ENCODE results near the gene BTBD18.
A peak's percentile ranks its signal among the peaks of the same experiment; 100 is the strongest.

BTBD18 gene

GRCh38 chr11:57787006-57787604, 35.5 kb upstream of the BTBD18 start:
- TF ChIP-seq POLR2A (IDR thresholded peaks at IDR 0.05; ENCODE audit: low read depth, low read length) (no peak), TAF1 (IDR thresholded peaks at IDR 0.05; ENCODE audit: borderline replicate concordance, low read depth, low read length) (no peak), POLR2AphosphoS5 (IDR thresholded peaks at IDR 0.05; ENCODE audit: low read depth, low read length) (no peak)

DNA sequence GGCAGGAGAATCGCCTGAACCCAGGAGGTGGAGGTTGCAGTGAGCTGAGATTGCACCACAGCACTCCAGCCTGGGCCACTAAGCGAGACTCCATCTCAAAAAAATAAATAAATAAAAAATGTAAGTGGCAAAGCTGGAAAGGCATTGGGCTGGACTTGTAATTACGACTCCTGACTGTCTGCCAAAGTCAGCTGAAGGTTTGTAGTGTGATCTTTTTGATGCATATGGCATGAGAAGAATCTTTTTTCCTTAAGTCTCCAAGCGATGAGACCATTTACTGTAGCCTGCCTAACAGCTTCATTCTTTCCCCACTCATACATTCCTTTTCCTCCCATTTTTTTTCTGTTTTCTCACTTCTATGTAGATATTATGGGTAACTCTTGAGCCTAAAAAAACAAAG, 34.8 kb upstream of the BTBD18 start:
- FAIRE-seq = peak; percentile 51
- TF ChIP-seq POLR2AphosphoS5 (IDR thresholded peaks at IDR 0.05; ENCODE audit: low read depth, low read length) = no peak
- TF ChIP-seq POLR2A (IDR thresholded peaks at IDR 0.05; ENCODE audit: low read depth, low read length) = no peak
- no peak for TF ChIP-seq TAF1 (IDR thresholded peaks at IDR 0.05; ENCODE audit: borderline replicate concordance, low read depth, low read length)
- no peak for DNase-seq (ENCODE audit: insufficient read length)

More at GRCh38 chr11:57787006-57787604, 35.5 kb upstream of the BTBD18 start:
- DNase-seq (ENCODE audit: insufficient read length) (no peak), FAIRE-seq (peak; percentile 85)

DNA sequence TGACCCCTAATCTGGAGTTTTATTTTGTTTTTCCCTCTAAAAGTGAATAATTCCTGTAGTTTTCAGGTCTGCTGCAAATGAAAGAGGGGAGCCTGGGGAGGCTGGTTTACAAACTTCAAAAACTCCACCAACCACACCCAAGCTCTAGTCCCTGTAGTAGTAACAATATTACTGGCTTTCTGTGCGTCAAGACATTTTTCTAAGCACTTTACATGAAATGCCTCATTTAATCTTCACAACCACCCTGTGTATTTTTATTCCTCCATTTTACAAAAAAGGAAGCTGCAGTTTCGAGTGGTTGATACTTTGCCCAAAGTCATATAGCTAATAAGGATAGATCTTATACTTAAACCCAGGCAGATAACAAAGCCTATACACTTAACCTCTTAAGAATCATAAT, 33.5 kb upstream of the BTBD18 start:
- TF ChIP-seq TAF1 (IDR thresholded peaks at IDR 0.05; ENCODE audit: borderline replicate concordance, low read depth, low read length) (no peak), POLR2AphosphoS5 (IDR thresholded peaks at IDR 0.05; ENCODE audit: low read depth, low read length) (no peak)
- FAIRE-seq (peak; percentile 33), DNase-seq (ENCODE audit: insufficient read length) (no peak)

- TF ChIP-seq POLR2AphosphoS5 (IDR thresholded peaks at IDR 0.05; ENCODE audit: low read depth, low read length) (no peak), POLR2A (IDR thresholded peaks at IDR 0.05; ENCODE audit: low read depth, low read length) (no peak), TAF1 (IDR thresholded peaks at IDR 0.05; ENCODE audit: borderline replicate concordance, low read depth, low read length) (no peak)
- DNase-seq (ENCODE audit: insufficient read length) = no peak
- no peak for FAIRE-seq
Measured at GRCh38 chr11:57781529-57781943, 29.9 kb upstream of the BTBD18 start.

- no peak for TF ChIP-seq POLR2AphosphoS5 (IDR thresholded peaks at IDR 0.05; ENCODE audit: low read depth, low read length)
- TF ChIP-seq TAF1 (IDR thresholded peaks at IDR 0.05; ENCODE audit: borderline replicate concordance, low read depth, low read length) = no peak
- TF ChIP-seq POLR2A (IDR thresholded peaks at IDR 0.05; ENCODE audit: low read depth, low read length) = no peak
- FAIRE-seq (no peak), DNase-seq (ENCODE audit: insufficient read length) (no peak)
Measured at GRCh38 chr11:57779276-57779675, 27.7 kb upstream of the BTBD18 start.

- DNase-seq (ENCODE audit: insufficient read length) (no peak), FAIRE-seq (no peak)
- TF ChIP-seq POLR2A (IDR thresholded peaks at IDR 0.05; ENCODE audit: low read depth, low read length) (no peak), TAF1 (IDR thresholded peaks at IDR 0.05; ENCODE audit: borderline replicate concordance, low read depth, low read length) (no peak), POLR2AphosphoS5 (IDR thresholded peaks at IDR 0.05; ENCODE audit: low read depth, low read length) (no peak)
Measured at GRCh38 chr11:57778318-57779037, 26.9 kb upstream of the BTBD18 start.

DNA sequence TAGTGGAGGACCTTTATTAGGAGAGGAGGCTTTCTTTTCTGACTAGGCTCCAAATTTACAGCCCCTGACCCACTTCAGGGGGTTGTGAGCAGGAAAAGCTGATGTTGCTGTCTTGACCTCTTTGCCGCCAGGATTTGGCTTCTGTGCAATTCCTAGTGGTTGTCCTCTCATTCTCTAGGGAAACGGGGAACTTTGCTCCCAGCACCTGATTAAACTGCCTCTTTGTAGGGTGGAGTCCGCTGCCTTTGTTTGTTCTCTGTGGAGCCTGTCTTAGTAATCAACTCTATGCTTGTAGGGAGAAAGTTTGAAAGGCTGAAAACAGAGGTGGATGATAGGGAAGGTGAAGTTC, 26.3 kb upstream of the BTBD18 start:
- FAIRE-seq (no peak), DNase-seq (ENCODE audit: insufficient read length) (no peak)
- TF ChIP-seq POLR2A (IDR thresholded peaks at IDR 0.05; ENCODE audit: low read depth, low read length) (no peak), POLR2AphosphoS5 (IDR thresholded peaks at IDR 0.05; ENCODE audit: low read depth, low read length) (no peak), TAF1 (IDR thresholded peaks at IDR 0.05; ENCODE audit: borderline replicate concordance, low read depth, low read length) (no peak)

DNA sequence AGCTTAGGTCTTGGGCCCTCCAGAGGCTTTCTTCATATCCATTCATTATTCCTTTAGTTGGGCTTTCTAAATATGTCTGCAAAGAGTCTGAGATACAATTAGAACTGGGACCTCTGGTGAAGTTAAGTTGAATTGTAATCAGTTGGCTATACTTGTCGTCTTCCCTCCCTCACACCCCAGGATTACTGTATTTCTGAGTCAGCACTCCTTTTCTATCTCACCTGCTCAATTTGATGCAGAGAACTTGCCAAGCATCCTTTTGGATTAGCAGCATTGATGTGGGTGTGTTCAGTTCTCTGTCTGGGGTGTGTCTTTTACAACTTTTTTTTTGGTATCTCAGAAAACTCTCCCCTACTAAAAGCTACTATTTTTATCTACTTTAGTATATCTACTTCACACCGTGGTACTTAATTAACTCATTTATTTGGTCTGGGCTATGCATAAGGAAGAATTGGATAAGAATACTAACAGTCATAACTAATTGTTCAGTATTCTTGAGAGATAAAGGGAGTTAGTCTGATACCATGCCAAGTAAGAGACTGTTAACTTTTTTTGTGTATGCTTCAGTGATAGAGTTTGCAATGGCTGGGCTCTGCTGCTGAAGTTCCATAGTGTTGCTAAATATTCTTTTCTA, 25.1 kb upstream of the BTBD18 start:
- FAIRE-seq (no peak), DNase-seq (ENCODE audit: insufficient read length) (no peak)
- TF ChIP-seq POLR2AphosphoS5 (IDR thresholded peaks at IDR 0.05; ENCODE audit: low read depth, low read length) = no peak

- DNase-seq (ENCODE audit: insufficient read length) (no peak), FAIRE-seq (no peak)
Measured at GRCh38 chr11:57776031-57776521, 24.5 kb upstream of the BTBD18 start.

DNA sequence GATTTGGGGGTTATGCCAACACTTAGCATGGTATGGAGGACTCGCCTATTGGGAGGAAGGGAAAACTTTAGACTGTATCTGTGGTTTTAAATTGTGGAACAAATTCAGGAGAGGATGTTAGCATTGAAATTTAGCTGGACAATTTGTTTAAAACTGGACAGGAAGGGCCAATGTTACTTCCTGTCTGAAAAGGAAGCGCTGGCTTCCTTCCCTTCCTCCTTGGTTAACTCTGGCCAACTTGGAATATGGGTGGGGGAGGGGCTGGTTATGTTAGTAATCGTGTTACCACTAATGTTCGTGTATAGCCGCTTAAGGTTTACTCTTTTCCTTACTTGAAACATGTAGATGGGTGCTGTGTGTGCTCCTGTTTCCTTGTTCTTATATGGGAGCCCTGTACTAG, 23.9 kb upstream of the BTBD18 start:
- TF ChIP-seq POLR2A (IDR thresholded peaks at IDR 0.05; ENCODE audit: low read depth, low read length) (no peak), TAF1 (IDR thresholded peaks at IDR 0.05; ENCODE audit: borderline replicate concordance, low read depth, low read length) (no peak), POLR2AphosphoS5 (IDR thresholded peaks at IDR 0.05; ENCODE audit: low read depth, low read length) (no peak)
- DNase-seq (ENCODE audit: insufficient read length) = no peak
- FAIRE-seq = no peak

More at GRCh38 chr11:57776031-57776521, 24.5 kb upstream of the BTBD18 start:
- no peak for TF ChIP-seq TAF1 (IDR thresholded peaks at IDR 0.05; ENCODE audit: borderline replicate concordance, low read depth, low read length)
- no peak for TF ChIP-seq POLR2A (IDR thresholded peaks at IDR 0.05; ENCODE audit: low read depth, low read length)

DNA sequence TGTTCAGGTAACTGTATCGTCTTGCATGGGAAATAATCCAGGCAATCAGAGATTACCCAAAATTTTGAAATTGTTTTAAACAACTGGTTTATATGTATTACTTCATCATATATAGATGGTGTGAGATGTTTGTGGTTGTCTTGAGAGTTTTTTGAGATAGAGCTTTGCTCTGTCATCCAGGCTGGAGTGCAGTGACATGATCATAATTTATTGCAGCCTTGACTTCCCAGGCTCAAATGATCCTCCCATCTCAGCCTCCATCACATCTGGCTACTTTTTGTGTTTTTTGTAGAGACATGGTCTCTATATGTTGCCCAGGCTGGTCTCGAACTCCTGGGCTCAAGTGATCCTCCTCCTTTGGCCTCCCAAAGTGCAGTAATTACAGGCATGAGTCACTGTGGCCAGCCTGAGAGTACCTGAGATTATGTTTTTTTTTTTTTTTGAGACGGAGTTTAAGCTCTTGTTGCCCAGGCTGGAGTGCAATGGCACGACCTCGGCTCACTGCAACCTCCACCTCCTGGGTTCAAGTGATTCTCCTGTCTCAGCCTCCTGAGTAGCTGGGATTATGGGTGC, 21.5 kb upstream of the BTBD18 start:
- no peak for DNase-seq (ENCODE audit: insufficient read length)
- TF ChIP-seq POLR2AphosphoS5 (IDR thresholded peaks at IDR 0.05; ENCODE audit: low read depth, low read length) (no peak), POLR2A (IDR thresholded peaks at IDR 0.05; ENCODE audit: low read depth, low read length) (no peak), TAF1 (IDR thresholded peaks at IDR 0.05; ENCODE audit: borderline replicate concordance, low read depth, low read length) (no peak)
- FAIRE-seq = no peak

DNA sequence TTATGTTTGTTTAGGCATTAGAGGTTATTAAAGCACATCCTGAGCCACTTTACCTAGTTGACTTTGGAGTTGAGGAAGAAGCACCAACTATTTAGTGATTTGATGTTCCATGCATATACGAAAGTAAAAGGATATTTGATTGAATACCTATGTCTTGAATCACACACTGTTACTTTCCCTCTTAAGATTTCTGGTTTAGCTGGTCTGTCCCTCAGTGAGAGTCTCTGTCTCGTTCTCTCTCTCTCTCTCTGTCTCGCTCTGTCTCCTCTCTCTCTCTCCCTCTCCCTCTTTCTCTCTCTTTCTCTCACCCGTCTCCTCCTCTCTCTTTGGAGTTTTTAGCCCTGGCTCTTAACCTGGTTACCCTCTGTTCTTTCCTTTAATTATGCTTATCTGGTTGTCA, 20.9 kb upstream of the BTBD18 start:
- DNase-seq (ENCODE audit: insufficient read length) = no peak
- FAIRE-seq = no peak
- TF ChIP-seq POLR2AphosphoS5 (IDR thresholded peaks at IDR 0.05; ENCODE audit: low read depth, low read length) (no peak), TAF1 (IDR thresholded peaks at IDR 0.05; ENCODE audit: borderline replicate concordance, low read depth, low read length) (no peak), POLR2A (IDR thresholded peaks at IDR 0.05; ENCODE audit: low read depth, low read length) (no peak)
